DND-41 (cell line): ENCODE data around the gene BCKDK.

ENCODE experiments used
- ATAC-seq: fragments of 200-7000 bp; cut with Tn5 transposase; 3 replicates; pipeline ENCODE4 v1.9.1; 2021; ENCODE audit warnings: low read depth; ENCODE audit not compliant: insufficient read depth
- DNase-seq: peaks from one replicate; pipeline ENCODE4 v3.0.0-alpha.2; 2020
- H2AFZ ChIP-seq: 2 replicates; pipeline ENCODE4 v1.6.0; 2012; ENCODE audit warnings: low read depth, low read length
- H3K27ac ChIP-seq: 2 replicates; pipeline ENCODE4 v1.5.1; 2012; ENCODE audit warnings: low read length, inconsistent platforms
- H3K27me3 ChIP-seq: fragments of 200-600 bp; sonication (generic); 2 replicates; pipeline ENCODE4 v1.6.0; 2012; ENCODE audit warnings: low read length, mild to moderate bottlenecking, inconsistent platforms; ENCODE audit not compliant: insufficient read depth, poor library complexity
- H3K36me3 ChIP-seq: 2 replicates; pipeline ENCODE4 v1.5.1; 2012; ENCODE audit warnings: low read length, inconsistent platforms; ENCODE audit not compliant: insufficient read depth
- H3K4me1 ChIP-seq: 2 replicates; pipeline ENCODE4 v1.5.1; 2012; ENCODE audit warnings: mild to moderate bottlenecking, low read length; ENCODE audit not compliant: insufficient read depth
- H3K4me2 ChIP-seq: 2 replicates; pipeline ENCODE4 v1.6.0; 2012; ENCODE audit warnings: mild to moderate bottlenecking, moderate library complexity, low read length, inconsistent platforms; ENCODE audit not compliant: insufficient read depth
- H3K4me3 ChIP-seq, 2 experiments: fragments of 200-600 bp in 1 of 2; shearing (Covaris generic) in 1 of 2; 2 replicates each; pipeline ENCODE4 v1.5.1; 2012 to 2016; ENCODE audit warnings: inconsistent platforms in 2 of 2, low read length in 2 of 2, mild to moderate bottlenecking in 2 of 2, low read depth in 1 of 2, moderate library complexity in 1 of 2
- H3K79me2 ChIP-seq: 2 replicates; pipeline ENCODE4 v1.6.0; 2012; ENCODE audit warnings: low read length, inconsistent platforms; ENCODE audit not compliant: insufficient read depth
- H3K9ac ChIP-seq: 2 replicates; pipeline ENCODE4 v1.6.0; 2012; ENCODE audit warnings: low read depth, mild to moderate bottlenecking, inconsistent platforms, low read length, moderate library complexity
- H3K9me3 ChIP-seq: 2 replicates; pipeline ENCODE4 v1.5.1; 2012; ENCODE audit warnings: low read length, moderate library complexity, mild to moderate bottlenecking, inconsistent platforms; ENCODE audit not compliant: insufficient read depth, severe bottlenecking
- H4K20me1 ChIP-seq: 2 replicates; pipeline ENCODE4 v1.6.0; 2012; ENCODE audit warnings: low read length; ENCODE audit not compliant: insufficient read depth
- EZH2 ChIP-seq: IDR thresholded peaks from 3 replicates; pipeline ENCODE4 v1.6.1; 2012; ENCODE audit warnings: borderline replicate concordance, low read depth, mild to moderate bottlenecking, moderate library complexity, low read length, inconsistent platforms; ENCODE audit not compliant: severe bottlenecking
- TF ChIP-seq, protein P1 (sequence below): IDR thresholded peaks from 2 replicates; pipeline ENCODE4 v1.5.1; 2012; ENCODE audit warnings: borderline replicate concordance, low read length, moderate library complexity, mild to moderate bottlenecking; ENCODE audit not compliant: poor library complexity, severe bottlenecking; ENCODE audit errors: extremely low read depth

BCKDK gene

DNA sequence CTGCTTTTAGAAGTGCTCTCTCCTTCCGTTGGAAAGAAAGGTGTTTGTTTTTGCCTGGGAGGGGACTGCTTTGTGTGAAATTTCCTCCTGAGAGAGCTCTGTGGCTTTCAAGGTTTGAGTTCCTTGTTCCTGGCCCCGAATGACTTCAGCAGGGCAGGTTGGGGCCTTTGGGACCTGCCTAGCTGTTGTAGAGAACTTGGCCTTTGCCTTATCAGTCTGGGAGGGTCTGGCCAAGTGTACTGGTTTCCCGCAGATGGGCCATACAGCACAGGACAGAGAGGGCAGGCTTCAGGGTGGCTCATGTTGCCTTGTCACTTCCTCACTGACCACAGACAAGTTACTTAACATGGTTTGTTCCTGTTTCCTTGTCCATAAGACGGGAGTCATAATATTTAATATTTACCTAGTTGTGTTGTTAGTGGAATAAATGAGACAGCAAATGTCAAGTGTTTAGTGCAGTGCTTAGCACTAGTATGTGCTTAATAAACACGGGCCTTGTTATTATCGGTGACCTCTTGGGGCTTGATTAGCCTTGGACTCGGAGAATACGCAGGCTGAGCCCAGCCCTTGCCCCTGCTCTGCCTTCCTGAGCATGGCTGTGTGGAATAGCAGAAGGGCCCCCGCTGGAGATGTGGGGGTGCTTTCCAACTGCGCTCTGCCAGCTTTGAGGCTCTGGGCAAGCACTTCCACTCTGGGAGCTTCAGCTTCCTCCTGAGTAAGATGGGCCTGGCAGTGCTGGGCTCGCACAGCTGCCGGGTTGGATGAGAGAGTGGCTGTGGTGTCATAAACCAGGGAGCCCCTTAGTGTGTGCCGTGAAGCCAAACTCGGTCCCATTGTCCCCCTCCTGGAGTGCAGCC is 20.8 kb downstream of the BCKDK start:
- Histone ChIP-seq H3K36me3 (peaks cover 54% of the 10 kb centered on the region), H3K9me3 (no peaks in the 10 kb centered on the region), H2AFZ (no peak overlapping the region), H3K9ac (no peak overlapping the region), H4K20me1 (no peaks in the 10 kb centered on the region), H3K79me2 (no peaks in the 10 kb centered on the region), H3K4me1 (no peaks in the 10 kb centered on the region), H3K4me2 (no peak overlapping the region), H3K27me3 (no peaks in the 10 kb centered on the region), H3K27ac (no peak overlapping the region), H3K4me3 (no peak overlapping the region)
- no peak for TF ChIP-seq EZH2
- TF ChIP-seq, protein P1, sequence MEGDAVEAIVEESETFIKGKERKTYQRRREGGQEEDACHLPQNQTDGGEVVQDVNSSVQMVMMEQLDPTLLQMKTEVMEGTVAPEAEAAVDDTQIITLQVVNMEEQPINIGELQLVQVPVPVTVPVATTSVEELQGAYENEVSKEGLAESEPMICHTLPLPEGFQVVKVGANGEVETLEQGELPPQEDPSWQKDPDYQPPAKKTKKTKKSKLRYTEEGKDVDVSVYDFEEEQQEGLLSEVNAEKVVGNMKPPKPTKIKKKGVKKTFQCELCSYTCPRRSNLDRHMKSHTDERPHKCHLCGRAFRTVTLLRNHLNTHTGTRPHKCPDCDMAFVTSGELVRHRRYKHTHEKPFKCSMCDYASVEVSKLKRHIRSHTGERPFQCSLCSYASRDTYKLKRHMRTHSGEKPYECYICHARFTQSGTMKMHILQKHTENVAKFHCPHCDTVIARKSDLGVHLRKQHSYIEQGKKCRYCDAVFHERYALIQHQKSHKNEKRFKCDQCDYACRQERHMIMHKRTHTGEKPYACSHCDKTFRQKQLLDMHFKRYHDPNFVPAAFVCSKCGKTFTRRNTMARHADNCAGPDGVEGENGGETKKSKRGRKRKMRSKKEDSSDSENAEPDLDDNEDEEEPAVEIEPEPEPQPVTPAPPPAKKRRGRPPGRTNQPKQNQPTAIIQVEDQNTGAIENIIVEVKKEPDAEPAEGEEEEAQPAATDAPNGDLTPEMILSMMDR = no peak
- no peak for DNase-seq
- no peak for ATAC-seq

DNA sequence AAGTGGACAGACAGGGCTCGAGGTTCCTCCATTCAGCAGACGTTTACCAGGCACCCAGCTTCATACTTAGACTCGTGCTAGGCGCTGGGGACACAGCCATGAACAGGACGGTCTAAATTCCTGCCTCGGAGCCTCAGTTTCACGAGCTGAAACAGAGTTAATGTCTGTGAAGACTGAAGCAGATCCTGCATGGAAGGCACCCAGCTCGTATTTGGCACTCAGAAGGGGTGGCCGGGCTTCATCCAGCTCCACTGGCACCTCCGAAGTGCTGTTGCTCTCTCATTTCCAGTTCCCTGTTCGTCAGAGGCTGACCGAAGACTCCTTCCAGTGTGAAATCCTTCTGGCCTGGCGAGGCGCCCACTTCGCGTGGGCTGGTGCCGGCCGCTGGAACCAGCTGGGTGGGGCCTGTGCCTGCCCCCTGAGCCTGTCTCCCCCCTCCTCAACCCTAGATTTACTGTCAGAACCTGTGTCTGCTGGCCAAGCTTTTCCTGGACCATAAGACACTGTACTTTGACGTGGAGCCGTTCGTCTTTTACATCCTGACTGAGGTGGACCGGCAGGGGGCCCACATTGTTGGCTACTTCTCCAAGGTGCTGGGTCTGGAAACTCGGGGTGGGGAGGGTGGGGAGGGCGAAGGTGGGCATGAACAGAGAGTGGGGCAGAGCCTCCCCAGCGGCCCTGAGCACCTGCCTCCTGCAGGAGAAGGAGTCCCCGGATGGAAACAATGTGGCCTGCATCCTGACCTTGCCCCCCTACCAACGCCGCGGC is 21.6 kb downstream of the BCKDK start:
- H4K20me1 ChIP-seq = no peaks in the 10 kb centered on the region
- no peaks in the 10 kb centered on the region for H3K27me3 ChIP-seq
- DNase-seq (no peak), ATAC-seq (no peak)
- H2AFZ ChIP-seq = no peak overlapping the region
- H3K9ac ChIP-seq = no peak overlapping the region
- no peaks in the 10 kb centered on the region for H3K79me2 ChIP-seq
- H3K36me3 ChIP-seq = peaks cover 50% of the 10 kb centered on the region
- TF ChIP-seq EZH2 = no peak
- TF ChIP-seq, protein P1 = no peak
- no peak overlapping the region for H3K27ac ChIP-seq
- H3K9me3 ChIP-seq = no peaks in the 10 kb centered on the region
- H3K4me3 ChIP-seq = no peak overlapping the region
- H3K4me1 ChIP-seq = no peaks in the 10 kb centered on the region
- H3K4me2 ChIP-seq = no peak overlapping the region

DNA sequence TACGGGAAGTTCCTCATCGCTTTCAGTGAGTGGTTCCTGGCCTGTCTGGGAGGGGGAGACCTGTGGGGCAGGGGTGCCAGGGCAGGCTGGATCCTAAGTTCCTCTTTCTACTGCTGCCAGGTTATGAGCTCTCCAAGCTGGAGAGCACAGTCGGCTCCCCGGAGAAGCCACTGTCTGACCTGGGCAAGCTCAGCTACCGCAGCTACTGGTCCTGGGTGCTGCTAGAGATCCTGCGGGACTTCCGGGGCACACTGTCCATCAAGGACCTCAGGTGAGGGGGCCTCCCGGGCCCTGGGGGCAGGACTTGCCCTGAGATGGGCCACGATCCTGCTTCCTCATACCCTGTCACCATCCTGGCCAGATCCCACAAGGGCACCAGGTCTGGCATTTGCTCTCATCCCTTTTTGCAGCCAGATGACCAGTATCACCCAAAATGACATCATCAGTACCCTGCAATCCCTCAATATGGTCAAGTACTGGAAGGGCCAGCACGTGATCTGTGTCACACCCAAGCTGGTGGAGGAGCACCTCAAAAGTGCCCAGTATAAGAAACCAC is 22.2 kb downstream of the BCKDK start:
- Histone ChIP-seq H2AFZ (no peak overlapping the region), H3K36me3 (peaks cover 50% of the 10 kb centered on the region), H3K79me2 (no peaks in the 10 kb centered on the region), H3K4me2 (no peak overlapping the region), H4K20me1 (no peaks in the 10 kb centered on the region), H3K9ac (no peak overlapping the region), H3K4me1 (no peaks in the 10 kb centered on the region), H3K27ac (no peak overlapping the region), H3K4me3 (no peak overlapping the region), H3K27me3 (no peaks in the 10 kb centered on the region), H3K9me3 (no peaks in the 10 kb centered on the region)
- DNase-seq = no peak
- no peak for ATAC-seq
- no peak for TF ChIP-seq EZH2
- TF ChIP-seq, protein P1 = no peak
